LNCaP clone FGC (cell line): ENCODE measurements around the gene RGS11.

ENCODE experiments used
- DNase-seq: peaks from one replicate; pipeline ENCODE4 v3.0.0-alpha.2; 2011; ENCODE audit warnings: low read depth
- H3K4me3 ChIP-seq: 2 replicates; pipeline ENCODE4 v1.5.1; 2011; ENCODE audit warnings: mild to moderate bottlenecking, low read depth, low read length, control low read depth
- TF ChIP-seq, protein P1 (sequence below): IDR thresholded peaks from 2 replicates; pipeline ENCODE4 v1.5.1; 2012; ENCODE audit warnings: mild to moderate bottlenecking; ENCODE audit not compliant: control insufficient read depth, insufficient read depth; ENCODE audit errors: extremely low read depth

Gene RGS11

DNA sequence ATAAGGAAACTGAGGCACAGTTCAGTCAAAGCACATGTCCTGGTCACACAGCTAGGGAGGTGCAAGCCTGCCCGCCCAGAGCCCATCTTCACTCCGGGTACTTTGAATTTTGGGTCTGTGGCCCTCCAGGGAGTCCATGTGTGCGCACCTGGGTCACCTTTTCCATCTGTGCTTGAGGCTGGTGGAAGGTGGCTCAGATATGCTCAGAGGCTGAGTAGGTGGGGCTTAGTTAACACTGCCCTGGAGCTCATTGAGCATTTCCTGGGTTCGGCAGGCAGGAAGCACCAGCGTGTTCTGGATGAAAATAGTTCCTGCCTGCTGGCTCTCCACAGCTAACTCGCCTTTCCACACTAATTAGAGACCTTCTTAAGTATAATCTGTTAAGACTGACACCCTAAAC lies 21.9 kb downstream of the RGS11 start:
- TF ChIP-seq, protein P1, sequence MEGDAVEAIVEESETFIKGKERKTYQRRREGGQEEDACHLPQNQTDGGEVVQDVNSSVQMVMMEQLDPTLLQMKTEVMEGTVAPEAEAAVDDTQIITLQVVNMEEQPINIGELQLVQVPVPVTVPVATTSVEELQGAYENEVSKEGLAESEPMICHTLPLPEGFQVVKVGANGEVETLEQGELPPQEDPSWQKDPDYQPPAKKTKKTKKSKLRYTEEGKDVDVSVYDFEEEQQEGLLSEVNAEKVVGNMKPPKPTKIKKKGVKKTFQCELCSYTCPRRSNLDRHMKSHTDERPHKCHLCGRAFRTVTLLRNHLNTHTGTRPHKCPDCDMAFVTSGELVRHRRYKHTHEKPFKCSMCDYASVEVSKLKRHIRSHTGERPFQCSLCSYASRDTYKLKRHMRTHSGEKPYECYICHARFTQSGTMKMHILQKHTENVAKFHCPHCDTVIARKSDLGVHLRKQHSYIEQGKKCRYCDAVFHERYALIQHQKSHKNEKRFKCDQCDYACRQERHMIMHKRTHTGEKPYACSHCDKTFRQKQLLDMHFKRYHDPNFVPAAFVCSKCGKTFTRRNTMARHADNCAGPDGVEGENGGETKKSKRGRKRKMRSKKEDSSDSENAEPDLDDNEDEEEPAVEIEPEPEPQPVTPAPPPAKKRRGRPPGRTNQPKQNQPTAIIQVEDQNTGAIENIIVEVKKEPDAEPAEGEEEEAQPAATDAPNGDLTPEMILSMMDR, result no peak
- no peak overlapping the region for H3K4me3 ChIP-seq
- no peak for DNase-seq

DNA sequence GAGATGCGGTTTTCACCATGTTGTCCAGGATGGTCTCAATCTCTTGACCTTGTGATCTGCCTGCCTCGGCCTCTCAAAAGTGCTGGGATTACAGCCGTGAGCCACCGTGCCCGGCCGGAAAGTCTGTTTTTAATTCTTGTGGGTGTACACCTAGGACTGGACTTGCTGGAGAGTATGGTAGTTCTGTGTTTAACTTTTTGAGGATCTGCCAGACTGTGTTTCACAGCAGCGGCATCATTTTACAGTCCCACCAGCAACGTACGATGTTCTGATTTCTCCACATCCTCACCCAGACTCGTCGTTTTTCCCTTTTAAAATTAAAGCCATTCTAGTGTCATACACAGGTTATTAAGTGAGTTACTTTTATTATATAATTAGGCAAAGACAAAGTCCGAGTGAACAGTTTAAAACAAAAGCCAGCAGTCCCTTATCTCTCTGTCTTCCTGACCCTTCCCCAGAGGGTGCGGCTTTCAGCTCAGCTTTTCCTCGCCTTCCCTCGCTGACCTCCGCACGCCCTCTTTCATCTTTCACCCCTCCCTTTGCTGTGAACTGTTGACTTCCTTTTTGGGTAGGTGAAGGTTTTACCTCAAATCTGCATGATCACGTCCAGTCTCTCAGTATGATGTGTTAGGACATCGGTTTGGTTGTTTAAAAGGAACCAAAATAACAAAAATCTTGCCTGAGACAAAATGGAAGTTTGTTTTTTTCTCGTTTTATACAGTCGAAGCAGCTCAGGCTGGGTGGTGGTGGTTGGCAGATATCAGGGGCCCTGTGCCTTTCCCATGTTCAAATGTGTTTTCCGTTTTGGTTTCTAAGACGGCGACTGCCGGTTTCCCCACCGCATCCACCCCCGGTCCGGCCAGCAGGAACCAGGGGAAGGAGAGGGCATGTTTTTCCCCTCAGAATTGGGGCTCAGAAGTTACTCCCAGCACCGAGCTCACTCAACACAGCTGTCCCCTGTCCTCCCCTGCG lies 23.1 kb downstream of the RGS11 start:
- TF ChIP-seq, protein P1, result no peak
- DNase-seq, result no peak
- no peak overlapping the region for H3K4me3 ChIP-seq

DNA sequence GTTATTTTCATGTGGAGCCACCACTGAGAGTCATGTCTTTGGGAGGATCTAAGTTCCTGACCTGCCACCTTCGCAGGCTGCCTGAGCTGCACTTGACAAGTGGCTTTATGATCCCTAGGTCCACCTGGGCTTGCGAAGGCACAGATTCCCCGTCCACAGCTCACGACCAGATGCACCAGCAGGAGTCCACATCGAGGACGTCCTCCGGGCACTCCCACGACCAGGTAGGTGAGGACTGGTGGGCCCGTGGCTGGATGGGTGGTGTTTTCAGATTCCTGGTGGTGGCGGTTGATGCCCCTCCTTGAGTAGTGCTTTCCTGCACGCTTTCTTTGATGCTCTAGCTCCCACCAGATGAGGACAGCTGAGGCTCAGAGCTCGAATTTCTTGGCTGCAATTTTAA lies 26.3 kb downstream of the RGS11 start:
- TF ChIP-seq, protein P1, result no peak
- DNase-seq, result no peak
- no peak overlapping the region for H3K4me3 ChIP-seq

DNA sequence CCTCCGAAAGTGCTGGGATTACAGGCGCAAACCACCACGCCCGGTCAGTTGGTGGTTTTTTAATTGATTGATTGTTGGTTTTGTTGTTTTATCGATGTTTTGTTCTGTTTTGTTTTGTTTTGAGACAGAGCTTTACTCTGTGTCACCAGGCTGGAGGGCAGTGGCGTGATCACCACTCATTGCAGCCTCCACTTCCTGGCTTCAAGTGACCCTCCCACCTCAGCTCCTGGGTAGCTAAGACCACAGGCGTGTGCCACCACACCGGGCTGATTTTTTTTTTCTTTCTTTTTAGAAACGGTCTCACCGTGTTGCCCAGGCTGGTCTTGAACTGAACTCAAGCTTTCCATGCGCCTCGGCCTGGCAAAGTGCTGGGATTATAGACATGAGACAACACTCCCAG lies 28.7 kb downstream of the RGS11 start:
- no peak overlapping the region for H3K4me3 ChIP-seq
- TF ChIP-seq, protein P1, result no peak
- DNase-seq, result no peak

DNA sequence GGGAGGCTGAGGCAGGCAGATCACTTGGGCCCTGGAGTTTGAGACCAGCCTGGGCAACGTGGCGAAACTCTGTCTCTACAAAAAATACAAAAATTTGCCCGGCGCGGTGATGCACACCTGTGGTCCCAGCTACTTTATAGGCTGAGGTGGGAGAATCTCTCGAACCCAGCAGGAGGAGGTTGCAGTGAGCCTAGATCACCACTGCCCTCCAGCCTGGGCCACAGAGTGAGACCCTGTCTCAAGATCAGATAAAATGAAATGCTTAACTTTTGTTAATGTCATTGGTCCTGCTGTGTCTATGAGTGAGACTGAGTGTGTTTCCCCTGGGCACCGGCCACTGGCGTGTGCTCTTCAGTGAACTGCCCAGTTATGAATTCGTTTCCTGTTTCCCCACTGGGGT lies 30.6 kb downstream of the RGS11 start:
- TF ChIP-seq, protein P1, result no peak
- DNase-seq, result no peak

DNA sequence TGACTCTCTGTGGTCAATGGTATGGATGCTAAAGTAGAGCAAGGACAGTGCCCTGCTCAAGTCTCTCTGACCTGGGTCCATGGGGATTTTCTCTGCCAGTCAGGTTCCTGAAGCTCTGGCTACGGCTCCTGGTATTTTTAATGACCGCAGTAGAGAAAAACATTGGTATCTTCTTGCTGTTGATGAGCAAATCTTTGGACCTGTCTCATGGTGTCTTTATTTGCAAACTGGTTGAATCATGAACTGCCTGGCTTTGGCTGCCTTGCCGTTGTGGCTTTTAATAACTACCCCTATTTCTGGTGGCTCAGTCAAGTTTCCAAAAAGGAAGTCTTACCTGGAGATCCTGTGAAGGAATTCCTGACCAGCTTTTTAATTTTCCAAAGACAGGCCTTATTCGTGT lies 32.4 kb downstream of the RGS11 start:
- TF ChIP-seq, protein P1, result no peak
- DNase-seq, result no peak
- no peak overlapping the region for H3K4me3 ChIP-seq

More for the DNA sequence above, 30.6 kb downstream of the RGS11 start:
- no peak overlapping the region for H3K4me3 ChIP-seq
